ENCODE data around the gene ELOVL1.
"Not testable (repeated sequence)": the region's sequence is repeated elsewhere in the genome, so short reads cannot be mapped to it uniquely, and the experiment has no call there.

Gene ELOVL1

DNA sequence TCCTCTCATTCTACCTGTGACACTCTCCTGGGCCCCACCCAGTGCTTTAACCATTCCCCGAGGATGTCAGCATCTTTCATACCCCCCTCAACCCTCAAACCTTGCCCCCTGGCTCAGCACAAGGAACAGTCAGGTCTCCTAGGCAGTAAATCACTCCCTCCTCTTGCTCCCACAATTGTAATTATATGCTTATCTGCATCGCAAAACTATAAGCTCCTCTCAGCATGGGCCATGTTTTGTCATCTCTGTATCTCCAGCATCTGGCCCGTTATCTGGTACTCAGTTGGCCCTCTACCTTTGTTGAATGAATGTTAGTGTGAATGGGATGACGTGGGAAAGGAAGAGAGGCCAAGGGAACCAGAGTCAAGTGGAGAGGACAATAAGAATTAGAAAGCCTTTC lies 2.8 kb upstream of the ELOVL1 start:
- in situ Hi-C loops (cut with HindIII; ENCODE audit: low sequenced_read_pairs) = no loop called here
- TF ChIP-seq, protein P1, sequence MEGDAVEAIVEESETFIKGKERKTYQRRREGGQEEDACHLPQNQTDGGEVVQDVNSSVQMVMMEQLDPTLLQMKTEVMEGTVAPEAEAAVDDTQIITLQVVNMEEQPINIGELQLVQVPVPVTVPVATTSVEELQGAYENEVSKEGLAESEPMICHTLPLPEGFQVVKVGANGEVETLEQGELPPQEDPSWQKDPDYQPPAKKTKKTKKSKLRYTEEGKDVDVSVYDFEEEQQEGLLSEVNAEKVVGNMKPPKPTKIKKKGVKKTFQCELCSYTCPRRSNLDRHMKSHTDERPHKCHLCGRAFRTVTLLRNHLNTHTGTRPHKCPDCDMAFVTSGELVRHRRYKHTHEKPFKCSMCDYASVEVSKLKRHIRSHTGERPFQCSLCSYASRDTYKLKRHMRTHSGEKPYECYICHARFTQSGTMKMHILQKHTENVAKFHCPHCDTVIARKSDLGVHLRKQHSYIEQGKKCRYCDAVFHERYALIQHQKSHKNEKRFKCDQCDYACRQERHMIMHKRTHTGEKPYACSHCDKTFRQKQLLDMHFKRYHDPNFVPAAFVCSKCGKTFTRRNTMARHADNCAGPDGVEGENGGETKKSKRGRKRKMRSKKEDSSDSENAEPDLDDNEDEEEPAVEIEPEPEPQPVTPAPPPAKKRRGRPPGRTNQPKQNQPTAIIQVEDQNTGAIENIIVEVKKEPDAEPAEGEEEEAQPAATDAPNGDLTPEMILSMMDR (IDR thresholded peaks at IDR 0.05; ENCODE audit: low read depth, low read length) = no peak
- no peak overlapping the region for H3K4me3 ChIP-seq (ENCODE audit: low read depth, low read length)

DNA sequence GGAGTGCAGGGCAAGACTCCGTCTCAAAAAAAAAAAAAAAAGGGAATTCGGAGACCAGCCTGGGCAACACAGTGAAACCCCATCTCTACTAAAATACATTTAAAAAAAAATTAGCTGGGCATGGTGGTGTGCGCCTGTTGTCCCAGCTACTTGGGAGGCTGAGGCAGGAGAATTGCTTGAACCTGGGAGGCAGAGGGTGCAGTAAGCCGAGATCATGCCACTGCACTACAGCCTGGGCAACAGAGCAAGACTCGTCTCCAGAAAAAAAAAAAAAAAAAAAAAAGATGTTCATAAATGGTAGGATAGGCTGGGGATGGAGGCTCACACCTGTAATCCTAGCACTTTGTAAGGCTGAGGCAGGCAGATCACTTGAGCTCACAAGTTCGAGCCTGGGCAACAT lies 2.0 kb upstream of the ELOVL1 start:
- in situ Hi-C loops (cut with HindIII; ENCODE audit: low sequenced_read_pairs); H3K4me3 ChIP-seq (ENCODE audit: low read depth, low read length); DNase-seq (ENCODE audit: low read depth, low spot score): not testable (repeated sequence)

More for the DNA sequence above, 2.8 kb upstream of the ELOVL1 start:
- no peak for DNase-seq (ENCODE audit: low read depth, low spot score)

DNA sequence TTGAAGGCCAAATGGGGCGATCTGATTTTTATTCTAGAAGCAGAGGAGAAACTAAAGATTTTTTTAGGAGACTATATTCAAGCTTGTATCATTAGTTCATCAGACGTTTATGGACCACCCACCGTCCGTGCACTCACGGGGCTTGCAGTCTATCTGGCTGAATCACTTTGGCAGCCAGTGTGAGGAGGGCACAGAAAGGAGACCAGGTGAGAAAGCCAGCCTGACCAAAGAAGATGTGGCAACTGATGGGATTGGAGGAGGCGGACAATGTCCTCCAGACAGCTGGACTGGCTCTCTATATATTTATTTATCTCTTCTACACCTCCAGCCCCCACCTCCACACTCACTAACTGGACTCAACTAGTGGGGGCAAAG lies 822 bp upstream of the ELOVL1 start:
- in situ Hi-C loops (cut with HindIII; ENCODE audit: low sequenced_read_pairs) = no loop called here

DNA sequence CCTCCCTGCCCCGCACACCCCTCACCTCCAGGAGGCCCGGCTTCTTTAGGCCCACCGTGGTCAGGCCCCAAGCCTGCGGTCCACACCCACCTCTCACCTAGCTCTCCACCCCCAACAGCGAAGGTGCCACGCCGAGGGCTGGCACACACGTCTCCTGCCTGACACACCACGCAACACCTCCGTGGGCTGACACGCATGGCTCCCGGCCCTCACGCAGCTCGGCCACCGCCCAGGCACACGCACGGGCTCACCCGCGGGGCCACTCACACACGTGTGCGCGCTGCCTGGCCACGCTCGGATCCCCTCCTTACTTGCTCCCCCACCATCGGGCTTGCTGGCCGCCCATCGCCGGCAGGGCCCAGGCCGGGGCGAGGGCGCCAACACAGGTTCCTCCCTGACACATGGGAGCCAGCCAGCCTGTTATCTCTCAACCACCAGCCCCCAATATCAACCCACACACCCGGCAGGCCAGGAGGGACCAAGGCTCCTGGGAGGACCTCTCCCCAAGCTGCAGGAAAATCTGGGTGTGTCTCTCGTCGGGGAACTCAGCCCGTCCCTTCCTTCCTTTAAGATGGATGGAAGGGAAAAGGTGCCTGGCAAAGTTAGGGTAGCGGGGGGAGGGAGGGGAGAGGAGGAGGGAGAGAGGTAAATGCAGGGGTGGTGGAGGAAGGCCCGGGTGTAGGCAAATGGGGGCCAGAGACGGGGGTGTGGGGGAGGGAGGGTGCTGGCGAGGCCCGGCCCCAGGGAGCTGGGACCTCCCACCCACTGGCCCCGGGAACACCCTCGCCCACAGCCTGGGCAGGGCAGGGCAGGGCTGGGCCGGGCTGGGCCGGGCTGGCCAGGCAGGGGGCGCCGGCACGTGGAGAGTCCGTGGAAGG lies 546 bp downstream of the ELOVL1 start:
- TF ChIP-seq, protein P1 (IDR thresholded peaks at IDR 0.05; ENCODE audit: low read depth, low read length) = no peak
- peak overlapping the region; percentile 81 for H3K4me3 ChIP-seq (ENCODE audit: low read depth, low read length)
- in situ Hi-C loops (cut with HindIII; ENCODE audit: low sequenced_read_pairs) = no loop called here
- no peak for DNase-seq (ENCODE audit: low read depth, low spot score)

More for the DNA sequence above, 822 bp upstream of the ELOVL1 start:
- TF ChIP-seq, protein P1 (IDR thresholded peaks at IDR 0.05; ENCODE audit: low read depth, low read length) = no peak
- no peak for DNase-seq (ENCODE audit: low read depth, low spot score)
- peak overlapping the region; percentile 81 for H3K4me3 ChIP-seq (ENCODE audit: low read depth, low read length)

DNA sequence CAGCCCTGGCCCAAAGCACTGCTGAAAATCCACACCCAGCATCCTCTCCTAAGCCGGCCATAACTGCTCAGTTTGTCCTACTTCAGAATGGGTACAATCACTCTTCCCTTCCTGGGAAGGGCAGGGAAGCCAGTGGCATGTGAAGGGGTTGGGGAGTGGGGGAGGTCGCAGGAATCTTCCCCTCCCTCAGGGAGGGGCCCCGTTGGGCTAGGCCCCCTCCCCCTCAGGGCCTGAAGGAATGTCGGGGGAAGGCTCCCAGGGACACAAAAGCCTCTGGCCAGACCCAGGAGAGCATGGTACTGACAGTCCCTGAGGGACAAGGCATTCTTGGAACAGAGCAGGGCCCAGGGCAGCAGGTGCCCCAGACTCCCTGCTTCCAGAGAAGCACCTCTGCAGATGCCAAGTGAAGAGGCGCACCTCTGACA lies 1.2 kb downstream of the ELOVL1 start:
- no peak for DNase-seq (ENCODE audit: low read depth, low spot score)
- peak overlapping the region; percentile 81 for H3K4me3 ChIP-seq (ENCODE audit: low read depth, low read length)
- in situ Hi-C loops (cut with HindIII; ENCODE audit: low sequenced_read_pairs) = no loop called here
- TF ChIP-seq, protein P1 (IDR thresholded peaks at IDR 0.05; ENCODE audit: low read depth, low read length) = no peak

DNA sequence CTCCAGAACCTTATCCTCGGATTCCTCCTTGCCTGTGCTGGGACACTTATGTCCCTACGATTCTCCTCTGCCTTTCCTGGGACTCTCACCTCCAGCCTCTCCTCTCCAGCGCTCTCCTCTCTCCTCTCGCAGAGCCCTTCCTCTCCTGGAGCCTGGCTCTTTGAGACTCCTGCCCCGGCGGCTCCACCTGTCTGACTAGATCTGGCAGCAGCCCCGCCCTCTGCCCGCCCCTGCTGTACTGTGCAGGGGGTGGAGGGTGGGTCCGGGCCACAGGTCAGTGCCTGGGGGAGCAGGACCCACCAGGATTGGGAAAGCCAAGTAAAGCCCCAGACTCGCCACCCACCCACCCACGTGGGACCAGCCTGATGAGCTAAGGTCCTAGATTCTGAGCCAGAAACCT lies 1.6 kb downstream of the ELOVL1 start:
- peak overlapping the region; percentile 81 for H3K4me3 ChIP-seq (ENCODE audit: low read depth, low read length)
- TF ChIP-seq, protein P1 (IDR thresholded peaks at IDR 0.05; ENCODE audit: low read depth, low read length) = no peak
- in situ Hi-C loops (cut with HindIII; ENCODE audit: low sequenced_read_pairs) = no loop called here
- no peak for DNase-seq (ENCODE audit: low read depth, low spot score)

DNA sequence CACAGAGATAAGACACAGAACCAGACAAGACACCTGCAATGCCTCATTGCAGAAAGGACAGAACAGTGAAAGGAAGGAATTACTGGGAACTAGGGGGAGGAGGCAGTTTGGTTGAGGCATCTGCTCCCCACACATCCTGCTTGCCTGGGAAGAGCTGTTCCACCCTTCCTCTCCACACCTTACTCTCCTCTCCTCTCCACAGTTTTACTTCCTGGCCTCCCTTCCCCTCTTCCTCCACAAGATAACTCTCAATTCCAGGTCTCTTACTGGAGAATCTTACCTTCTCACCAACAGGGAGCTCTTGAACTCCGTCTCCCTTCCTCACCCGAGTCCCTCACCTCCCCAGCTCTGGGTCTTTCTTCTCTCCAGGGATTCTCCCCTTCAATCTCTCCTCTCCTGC lies 2.1 kb downstream of the ELOVL1 start:
- in situ Hi-C loops (cut with HindIII; ENCODE audit: low sequenced_read_pairs) = no loop called here
- DNase-seq (ENCODE audit: low read depth, low spot score) = no peak
- H3K4me3 ChIP-seq (ENCODE audit: low read depth, low read length) = no peak overlapping the region
- TF ChIP-seq, protein P1 (IDR thresholded peaks at IDR 0.05; ENCODE audit: low read depth, low read length) = no peak

All from astrocyte of the spinal cord (primary cell).